Activated CD8-positive, alpha-beta memory T cell treated with anti-CD3 and anti-CD28 coated beads, Interleukin-2, amount 50 U/mL, for 1 hour (primary cell): ENCODE results near the gene RGS6.

ENCODE experiments used
- DNase-seq: peaks from one replicate; pipeline ENCODE4 v3.0.0-alpha.2; 2020; ENCODE audit errors: extremely low read depth

Gene RGS6

GRCh38 chr14:72550513-72550912 lies 618.3 kb downstream of the RGS6 start:
- no peak for DNase-seq

- DNase-seq: no peak
These were observed 620.0 kb downstream of the RGS6 start for GRCh38 chr14:72552236-72552635.

DNA sequence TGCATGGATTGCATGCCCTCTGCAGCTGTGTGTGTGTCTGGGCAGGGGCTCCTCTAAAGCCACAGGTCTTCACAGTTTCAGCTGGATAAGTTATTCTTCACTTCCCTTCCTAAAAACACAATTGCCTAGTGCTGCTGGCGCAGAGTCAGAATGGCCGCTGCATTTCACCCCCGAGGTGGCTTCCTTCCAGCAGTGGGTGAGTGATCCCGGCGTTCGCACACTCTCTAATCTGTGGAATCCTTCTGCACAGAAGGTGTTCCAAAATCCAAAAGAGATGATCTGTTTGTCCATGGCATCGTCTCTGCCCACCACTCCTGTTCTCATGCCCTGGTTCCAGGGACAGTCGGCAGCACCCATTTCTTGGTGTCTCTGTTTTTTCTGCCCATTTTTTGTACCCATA lies 620.9 kb downstream of the RGS6 start:
- DNase-seq: no peak

DNA sequence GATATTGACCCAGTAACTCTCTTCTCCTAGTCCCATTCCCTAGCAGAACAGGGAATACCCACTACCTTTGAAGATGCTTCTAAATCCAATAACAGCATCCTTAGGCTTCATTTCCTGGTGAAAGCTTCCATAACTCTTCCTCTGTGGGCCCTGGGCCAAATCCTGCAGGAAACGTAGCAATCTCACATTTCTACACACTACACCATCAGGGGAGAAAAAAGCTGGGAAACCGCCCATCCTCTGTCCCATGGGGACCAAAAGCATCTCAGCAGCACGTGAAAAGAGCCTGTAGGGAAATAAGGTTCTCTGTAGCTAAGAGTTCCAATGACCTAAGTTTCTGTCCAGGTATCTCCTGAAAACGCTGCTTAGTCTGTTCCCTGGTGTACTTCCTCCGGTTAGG lies 621.4 kb downstream of the RGS6 start:
- no peak for DNase-seq

GRCh38 chr14:72554401-72554800 lies 622.2 kb downstream of the RGS6 start:
- DNase-seq: no peak

DNA sequence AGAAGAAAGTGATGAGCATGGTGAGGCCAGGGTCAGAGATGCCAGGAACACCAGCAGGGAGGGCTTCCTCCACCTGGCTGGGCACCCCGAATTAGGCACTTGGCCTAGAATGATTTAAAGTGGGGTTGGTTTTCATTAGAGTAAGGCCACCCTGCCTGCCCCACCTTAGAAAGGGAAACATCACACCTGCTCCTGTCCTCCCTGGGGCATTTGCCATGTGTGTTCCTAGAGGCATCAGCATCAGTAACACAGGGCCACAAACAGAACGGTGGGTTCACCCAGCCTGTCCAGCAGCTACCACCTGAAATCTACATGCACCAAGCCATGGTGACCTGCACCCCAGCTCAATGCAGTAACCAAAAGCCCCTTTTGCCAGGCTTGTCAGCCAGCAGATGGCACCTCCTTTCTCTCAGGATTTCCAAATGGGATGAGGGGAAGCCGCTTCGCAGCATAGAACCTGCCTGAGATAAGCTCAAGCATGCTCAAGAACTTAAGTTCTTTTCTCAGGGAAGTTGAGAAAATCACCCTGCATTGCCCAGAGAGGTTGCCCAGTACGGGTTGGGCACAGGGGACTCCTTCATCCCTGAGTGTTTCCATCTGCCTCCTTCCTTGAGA lies 622.9 kb downstream of the RGS6 start:
- no peak for DNase-seq

- no peak for DNase-seq
These were observed 623.4 kb downstream of the RGS6 start for GRCh38 chr14:72555609-72556000.

DNA sequence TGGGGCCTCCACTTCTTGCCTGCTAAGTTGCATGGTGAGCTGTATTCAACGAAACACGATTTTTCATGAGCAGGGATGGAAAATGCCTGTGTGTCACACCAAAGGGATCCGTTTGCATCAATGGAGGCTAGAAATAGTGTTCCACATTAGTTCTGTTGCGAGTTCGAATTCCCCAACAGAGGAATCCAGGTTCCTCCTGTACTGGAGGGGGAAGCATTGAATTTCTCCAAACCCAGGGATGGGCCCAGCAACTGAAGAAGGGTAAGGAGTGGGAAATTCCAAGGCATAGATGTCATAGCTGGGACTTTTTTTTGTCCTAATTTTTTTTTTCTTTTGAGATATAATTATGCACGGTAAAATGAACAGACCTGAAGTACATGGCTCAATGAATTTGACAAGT lies 625.4 kb downstream of the RGS6 start:
- DNase-seq: no peak

DNA sequence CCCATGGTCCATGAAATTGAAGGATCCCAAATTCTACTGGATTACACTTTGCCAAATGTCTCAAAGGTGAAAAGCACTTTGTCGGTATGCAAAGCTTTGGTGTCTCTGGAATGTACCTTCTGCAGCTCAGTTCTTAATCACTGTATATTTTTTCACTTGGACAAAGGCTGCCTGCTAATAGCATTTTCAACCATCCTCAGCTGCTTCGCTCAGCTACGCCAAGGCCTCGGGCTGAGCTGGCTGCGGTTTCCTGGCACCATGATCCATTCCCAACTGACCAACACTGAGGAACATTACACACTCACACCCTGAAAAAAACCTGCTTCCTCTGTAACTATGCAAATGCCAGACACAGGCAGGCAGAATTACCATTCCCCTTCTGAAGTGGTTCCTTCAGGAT lies 626.5 kb downstream of the RGS6 start:
- no peak for DNase-seq

- no peak for DNase-seq
These were observed 627.0 kb downstream of the RGS6 start for GRCh38 chr14:72559202-72559601.

DNA sequence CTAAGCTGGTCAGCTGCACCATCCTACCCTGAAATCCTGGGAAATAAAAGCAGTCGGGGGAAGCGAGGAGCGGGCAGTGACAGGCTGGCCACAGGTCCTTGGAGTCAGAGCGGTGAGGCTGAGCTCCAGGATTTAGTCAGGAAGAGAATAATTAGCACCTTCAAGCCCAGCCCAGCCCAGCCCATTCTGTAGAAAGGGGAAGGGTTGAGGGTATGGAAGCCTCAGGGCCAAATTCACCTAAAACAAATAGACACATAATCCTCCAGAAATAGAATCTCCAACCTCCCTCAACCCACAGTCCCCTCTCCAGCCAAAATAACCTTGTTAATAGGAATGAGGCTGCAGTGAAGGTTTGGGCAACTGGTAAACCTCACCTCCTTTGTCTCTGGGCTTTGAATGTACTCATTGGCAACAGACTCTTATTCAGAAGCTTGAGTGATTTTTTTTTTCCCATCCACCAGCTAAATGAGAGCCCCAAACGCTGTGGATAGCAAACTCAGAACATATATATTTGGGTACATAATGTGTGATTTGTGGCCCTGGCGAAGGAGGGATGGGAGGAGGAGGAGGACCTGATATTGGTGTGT lies 627.5 kb downstream of the RGS6 start:
- no peak for DNase-seq

GRCh38 chr14:72560331-72560730 lies 628.1 kb downstream of the RGS6 start:
- no peak for DNase-seq

GRCh38 chr14:72560889-72561493 lies 628.8 kb downstream of the RGS6 start:
- no peak for DNase-seq

DNA sequence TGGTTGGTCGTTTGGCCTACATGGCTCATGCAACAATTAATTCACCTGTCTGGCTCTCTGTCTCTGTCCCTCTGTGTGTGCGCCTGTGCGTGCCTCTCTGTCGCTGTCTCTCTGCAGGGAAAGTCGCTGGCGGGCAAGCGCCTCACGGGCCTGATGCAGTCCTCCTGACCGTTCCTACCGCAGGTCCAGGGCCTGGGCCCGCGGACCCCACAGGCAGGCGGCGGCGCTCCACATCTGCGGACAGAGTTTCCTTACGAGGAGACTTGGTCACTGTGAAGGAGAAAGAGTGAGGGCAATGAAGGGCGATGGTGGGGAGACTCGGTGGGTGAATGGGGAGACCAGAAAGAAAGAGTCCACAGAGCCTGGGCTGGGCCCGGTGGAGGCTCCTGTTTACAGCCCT lies 630.1 kb downstream of the RGS6 start:
- no peak for DNase-seq

DNA sequence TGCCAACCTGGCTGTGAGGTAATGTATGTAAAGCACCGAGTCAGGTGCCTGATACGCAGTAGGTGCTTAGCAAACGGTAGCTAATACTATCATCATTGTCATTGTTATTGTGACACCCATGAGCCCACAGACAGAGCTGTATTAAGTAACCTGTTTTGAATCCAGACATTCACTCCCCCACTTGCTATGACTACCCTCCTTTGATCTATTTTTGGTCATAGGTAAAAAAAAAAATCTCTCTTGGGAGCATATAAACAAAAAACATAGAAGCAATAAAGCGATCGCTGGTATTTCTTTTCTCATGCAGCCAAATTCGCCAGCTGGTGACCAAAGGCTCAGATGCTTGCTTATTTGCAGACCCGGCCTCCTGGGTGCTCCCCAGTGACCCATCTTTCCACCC lies 631.4 kb downstream of the RGS6 start:
- no peak for DNase-seq

GRCh38 chr14:72565149-72565559 lies 632.9 kb downstream of the RGS6 start:
- DNase-seq: no peak

DNA sequence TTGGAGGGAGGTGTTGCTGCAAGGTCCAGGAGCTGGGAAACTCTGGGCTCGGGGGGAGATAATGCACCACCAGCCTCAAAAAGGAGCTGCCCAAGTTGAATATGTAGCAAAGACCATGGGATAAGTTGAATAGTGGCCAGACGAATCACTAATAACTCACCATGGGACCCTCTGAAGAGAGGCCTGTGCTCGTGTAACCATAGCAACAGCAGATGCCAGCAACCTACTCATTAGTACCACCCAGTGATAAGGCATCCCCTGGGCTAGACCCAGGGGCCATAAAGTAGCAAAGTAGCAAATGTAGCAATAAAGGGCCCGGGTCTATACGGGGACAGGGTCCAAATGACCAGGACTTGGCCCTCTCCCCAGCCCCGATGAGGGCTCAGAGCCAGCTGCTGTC lies 633.7 kb downstream of the RGS6 start:
- DNase-seq: no peak

GRCh38 chr14:72567226-72567625 lies 635.0 kb downstream of the RGS6 start:
- DNase-seq: no peak

DNA sequence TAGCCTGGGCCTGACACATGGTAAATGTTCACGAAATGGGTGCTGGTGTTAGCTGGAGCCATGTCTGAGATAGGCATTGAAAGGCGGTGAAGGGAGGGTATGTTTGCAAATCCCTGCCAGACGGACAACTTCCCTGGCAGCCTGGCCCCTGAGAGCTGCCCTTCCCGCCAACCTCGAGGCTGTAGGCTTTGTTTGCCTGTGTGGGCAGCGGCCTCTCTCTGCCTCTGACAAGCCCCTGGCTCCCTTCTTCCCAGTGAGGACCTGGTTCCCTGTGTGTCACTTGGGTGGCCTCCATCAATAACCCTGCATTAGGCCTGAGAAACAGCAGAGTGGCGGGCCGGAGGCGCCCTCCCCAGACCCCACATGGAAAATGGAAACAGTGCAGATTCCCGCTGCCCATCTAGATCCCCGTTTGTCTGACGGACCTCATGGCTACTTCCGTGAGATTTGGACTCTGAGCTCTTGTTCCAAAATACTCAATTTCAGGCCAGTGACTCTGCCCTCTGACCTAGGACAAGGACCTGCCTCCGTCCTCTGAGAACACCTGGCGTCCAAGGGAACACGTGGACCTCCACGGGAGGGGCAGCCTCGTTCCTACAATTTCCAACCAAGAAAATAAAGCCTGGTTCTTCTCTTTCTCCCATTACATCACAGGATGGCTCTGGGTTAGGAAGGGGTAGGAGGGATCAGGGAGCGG lies 636.2 kb downstream of the RGS6 start:
- DNase-seq: no peak

- no peak for DNase-seq
These were observed 641.6 kb downstream of the RGS6 start for GRCh38 chr14:72573725-72574417.

DNA sequence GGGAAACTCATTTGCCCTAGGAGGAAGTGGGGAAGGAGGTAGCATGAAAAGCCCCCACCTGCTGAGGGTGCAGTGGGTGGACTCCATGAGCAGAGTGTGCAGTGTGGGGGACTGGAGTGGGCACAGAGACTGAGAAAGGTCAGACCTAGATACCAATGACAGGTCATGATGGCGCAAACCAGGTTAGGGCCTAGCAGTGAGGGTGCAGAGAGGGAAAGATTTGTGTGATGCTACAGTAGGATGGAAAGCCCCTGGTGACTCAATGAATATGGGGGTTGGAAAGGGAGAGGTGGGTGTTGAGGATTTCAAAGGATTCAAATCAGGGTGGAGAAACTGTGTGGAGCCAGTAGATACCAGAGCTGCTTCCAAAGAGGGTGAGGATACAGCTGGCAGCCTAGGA lies 642.5 kb downstream of the RGS6 start:
- no peak for DNase-seq

DNA sequence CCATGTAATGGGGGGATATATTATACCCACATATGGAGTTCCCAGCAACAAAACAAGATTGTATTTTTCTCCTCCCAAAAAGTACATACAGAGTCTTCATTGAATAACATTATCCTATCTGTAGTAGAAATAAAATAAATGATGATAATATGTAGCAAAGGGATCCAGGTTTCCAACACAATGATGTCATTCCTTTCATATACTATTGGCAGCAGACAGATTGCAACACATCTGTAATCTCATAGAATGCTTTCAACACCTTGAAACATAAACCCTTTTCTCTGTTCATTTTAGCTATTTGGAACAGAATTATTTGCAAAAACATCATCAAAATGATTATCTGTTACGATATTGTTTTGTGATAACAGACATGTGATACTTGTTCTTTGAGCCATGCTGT lies 644.0 kb downstream of the RGS6 start:
- no peak for DNase-seq

DNA sequence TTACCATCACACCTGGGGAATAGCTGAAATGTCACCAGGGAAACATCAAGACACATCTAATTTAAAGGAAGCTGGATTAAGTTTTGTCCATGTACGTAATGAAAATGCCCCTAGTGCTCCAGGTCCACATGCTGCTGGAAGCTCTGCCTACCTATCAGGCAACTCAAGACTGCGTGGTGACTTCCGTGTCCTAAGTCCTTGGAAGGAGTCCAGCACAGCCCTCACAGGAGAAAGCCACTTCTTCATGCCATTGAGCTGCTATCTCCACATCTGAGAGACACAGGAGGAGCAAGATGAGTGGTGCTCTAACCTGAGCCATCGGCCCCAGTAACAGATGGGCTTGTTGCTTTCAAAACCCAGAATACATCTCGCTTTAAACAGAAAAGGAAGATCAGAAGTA lies 645.3 kb downstream of the RGS6 start:
- DNase-seq: no peak
